HEK293 (cell line): ENCODE results near the gene AMER3.

Source experiments
- CTCF ChIA-PET: fragments of 350-600 bp; formaldehyde crosslinking; extraction: SDS; loops from one replicate; lab custom pipeline; 2021; ENCODE audit warnings: antibody characterized with exemption; lab: Yijun Ruan, JAX
- POLR2A ChIA-PET: fragments of 300-600 bp; formaldehyde crosslinking; extraction: SDS; loops from one replicate; lab custom pipeline; 2020; ENCODE audit warnings: antibody characterized with exemption, inconsistent platforms; lab: Yijun Ruan, JAX
- H3K27ac ChIP-seq: fragments of 200-500 bp; sonication (Bioruptor generic); 2 replicates; pipeline ENCODE4 v1.5.1; 2014; ENCODE audit warnings: low read depth, low read length, control low read depth, inconsistent platforms; ENCODE audit errors: extremely low read depth
- H3K36me3 ChIP-seq, 2 experiments: fragments of 200-500 bp in 1 of 2; sonication (Bioruptor generic) in 1 of 2; 1 replicate in 1 of 2; 2 replicates in 1 of 2; pipeline ENCODE4 v1.5.1; 2014 to 2017; ENCODE audit warnings: inconsistent platforms in 2 of 2, low read length in 2 of 2; ENCODE audit not compliant: control insufficient read depth in 2 of 2, insufficient read depth in 1 of 2
- H3K4me1 ChIP-seq: fragments of 200-500 bp; sonication (Bioruptor generic); 2 replicates; pipeline ENCODE4 v1.5.1; 2014; ENCODE audit warnings: mild to moderate bottlenecking, low read length, inconsistent platforms; ENCODE audit not compliant: control insufficient read depth, insufficient read depth
- H3K4me3 ChIP-seq: 2 replicates; pipeline ENCODE4 v1.5.1; 2011; ENCODE audit warnings: low read depth, mild to moderate bottlenecking, control low read depth, low read length, moderate library complexity
- H3K9me3 ChIP-seq: fragments of 200-500 bp; sonication (Bioruptor generic); 2 replicates; pipeline ENCODE4 v1.5.1; 2014; ENCODE audit warnings: low read depth, low read length, inconsistent platforms; ENCODE audit not compliant: control insufficient read depth, insufficient read depth
- GLIS2 ChIP-seq: fragments of 450-650 bp; formaldehyde crosslinking; IDR thresholded peaks from 2 replicates; pipeline ENCODE4 v1.5.1; 2016; ENCODE audit warnings: missing biosample characterization, missing genetic modification characterization
- KLF7 ChIP-seq: fragments of 450-650 bp; formaldehyde crosslinking; IDR thresholded peaks from 2 replicates; pipeline ENCODE4 v1.5.1; 2016; ENCODE audit warnings: missing biosample characterization, missing genetic modification characterization, borderline replicate concordance
- KLF8 ChIP-seq: fragments of 450-650 bp; formaldehyde crosslinking; IDR thresholded peaks from 2 replicates; pipeline ENCODE4 v1.5.1; 2016; ENCODE audit warnings: missing biosample characterization, missing genetic modification characterization
- ZBTB21 ChIP-seq: fragments of 450-650 bp; formaldehyde crosslinking; IDR thresholded peaks from 2 replicates; pipeline ENCODE4 v1.5.1; 2017; ENCODE audit warnings: missing biosample characterization, missing genetic modification characterization
- ZNF140 ChIP-seq: fragments of 450-650 bp; formaldehyde crosslinking; IDR thresholded peaks from 2 replicates; pipeline ENCODE4 v1.5.1; 2016; ENCODE audit warnings: missing biosample characterization, missing genetic modification characterization
- ZNF148 ChIP-seq: fragments of 450-650 bp; formaldehyde crosslinking; IDR thresholded peaks from 2 replicates; pipeline ENCODE4 v1.5.0; 2017; ENCODE audit warnings: missing biosample characterization, missing genetic modification characterization, borderline replicate concordance
- ZNF174 ChIP-seq: fragments of 450-650 bp; formaldehyde crosslinking; IDR thresholded peaks from 2 replicates; pipeline ENCODE4 v1.5.0; 2017; ENCODE audit warnings: missing biosample characterization, mild to moderate bottlenecking, missing genetic modification characterization
- ZNF175 ChIP-seq: fragments of 450-650 bp; formaldehyde crosslinking; IDR thresholded peaks from 2 replicates; pipeline ENCODE4 v1.5.1; 2016; ENCODE audit warnings: missing biosample characterization, missing genetic modification characterization
- ZNF280C ChIP-seq: fragments of 450-650 bp; formaldehyde crosslinking; IDR thresholded peaks from 2 replicates; pipeline ENCODE4 v1.5.1; 2016; ENCODE audit warnings: missing biosample characterization, missing genetic modification characterization
- ZNF488 ChIP-seq: fragments of 450-650 bp; formaldehyde crosslinking; IDR thresholded peaks from 2 replicates; pipeline ENCODE4 v1.5.1; 2016; ENCODE audit warnings: missing biosample characterization, missing genetic modification characterization
- ZNF518A ChIP-seq: fragments of 450-650 bp; formaldehyde crosslinking; conservative IDR thresholded peaks from 2 replicates; pipeline ENCODE4 v1.5.1; 2016; ENCODE audit warnings: low read depth, missing biosample characterization, missing genetic modification characterization
- ZNF777 ChIP-seq: fragments of 450-650 bp; formaldehyde crosslinking; IDR thresholded peaks from 2 replicates; pipeline ENCODE4 v1.5.1; 2017; ENCODE audit warnings: missing biosample characterization, missing genetic modification characterization, borderline replicate concordance

AMER3 gene

GRCh38 chr2:130740671-130741070, 14.7 kb upstream of the AMER3 start:
- TF ChIP-seq ZNF175 (tag by site-specific recombination) (no peak), KLF8 (tag by site-specific recombination) (no peak), ZBTB21 (no peak), KLF7 (tag by site-specific recombination) (no peak), ZNF777 (tag by site-specific recombination) (no peak), ZNF174 (tag by site-specific recombination) (no peak), GLIS2 (tag by site-specific recombination) (no peak)
- H3K4me1 ChIP-seq = no peaks in the 10 kb centered on the region
- H3K27ac ChIP-seq = no peak overlapping the region
- POLR2A ChIA-PET = no interaction called here
- H3K36me3 ChIP-seq = no peaks in the 10 kb centered on the region
- CTCF ChIA-PET = no interaction called here
- no peak overlapping the region for H3K4me3 ChIP-seq
- H3K9me3 ChIP-seq = no peaks in the 10 kb centered on the region

GRCh38 chr2:130743278-130743677, 12.1 kb upstream of the AMER3 start:
- CTCF ChIA-PET = no interaction called here
- no peaks in the 10 kb centered on the region for H3K4me1 ChIP-seq
- POLR2A ChIA-PET = no interaction called here
- TF ChIP-seq ZNF280C (tag by site-specific recombination) (no peak), ZNF148 (tag by site-specific recombination) (no peak), ZNF518A (tag by site-specific recombination) (no peak), ZNF488 (tag by site-specific recombination) (no peak), ZNF140 (tag by site-specific recombination) (no peak)
- no peaks in the 10 kb centered on the region for H3K36me3 ChIP-seq
- no peak overlapping the region for H3K27ac ChIP-seq
- H3K4me3 ChIP-seq = no peak overlapping the region
- no peaks in the 10 kb centered on the region for H3K9me3 ChIP-seq
